Psoas muscle (tissue), 8 donors: Measurements from ENCODE around the gene DENND4C. TPM values are rescaled to one million over a fixed set of nuclear protein-coding genes. Genes with fewer than 3 reads are reported as not detected.
"Not testable (repeated sequence)": the region's sequence is repeated elsewhere in the genome, so short reads cannot be mapped to it uniquely, and the experiment has no call there.

ENCODE experiments used
- ATAC-seq, 4 donors: fragments of 200-7000 bp; cut with Tn5 transposase; one replicate each; pipeline ENCODE4 v1.9.1; 2020; ENCODE audit warnings: moderate library complexity in 3 of 4, mild to moderate bottlenecking in 2 of 4
- DNase-seq, 2 donors: peaks; one replicate each; pipeline ENCODE4 v3.0.0-alpha.2; 2020
- H3K27ac ChIP-seq: fragments of 200-600 bp; one replicate; pipeline ENCODE4 v1.8.0; 2022
- H3K27me3 ChIP-seq, 3 donors: fragments of 200-600 bp in 1 of 3; one replicate each; pipeline versions ENCODE4 v1.6.1 to v1.8.0; 2013 to 2022; ENCODE audit warnings: low read length in 2 of 3, mild to moderate bottlenecking in 2 of 3, moderate library complexity in 1 of 3; ENCODE audit not compliant: insufficient read depth in 3 of 3
- H3K36me3 ChIP-seq, 2 donors: fragments of 200-600 bp in 1 of 2; one replicate each; pipeline versions ENCODE4 v1.6.1 to v1.8.0; 2013 to 2022; ENCODE audit warnings: low read depth in 1 of 2, mild to moderate bottlenecking in 1 of 2, moderate library complexity in 1 of 2; ENCODE audit not compliant: insufficient read depth in 1 of 2
- H3K4me1 ChIP-seq: fragments of 200-600 bp; one replicate; pipeline ENCODE4 v1.8.0; 2022
- H3K4me3 ChIP-seq: fragments of 200-600 bp; one replicate; pipeline ENCODE4 v1.8.0; 2022; ENCODE audit warnings: mild to moderate bottlenecking
- H3K9me3 ChIP-seq: fragments of 200-600 bp; one replicate; pipeline ENCODE4 v1.8.0; 2022
- CTCF ChIP-seq: fragments of 200-600 bp; IDR thresholded peaks from one replicate; pipeline ENCODE4 v1.8.0; 2022; ENCODE audit warnings: antibody characterized with exemption
- WGBS, 3 donors: extraction: QIAGEN DNeasy Blood & Tissue Kit; methylation state at CpG; one replicate each; pipeline versions ENCODE4 v1.1.6 to v1.1.7; 2013; 5-methylcytosine and 5-hydroxymethylcytosine counted together
- intact Hi-C, 2 donors: fragments of 100-400 bp; cut with DNase I; formaldehyde crosslinking; loops; one replicate each; pipeline versions ENCODE4 v1.11.0 to v1.14.2; 2022
- polyA plus RNA-seq, 3 donors: library from polyadenylated mRNA; stranded (reverse); fragments of 200-250 nt; gene quantifications; one replicate each; pipeline ENCODE4 v1.2.3, GENCODE V29; 2013
- total RNA-seq, 4 donors: library from RNA; stranded (reverse); fragmentation: NEBNext Ultra II Directional in 2 of 4; extraction: Animal tissue kit (Norgen Biotek cat#: 25700) in 2 of 4; gene quantifications; one replicate each; pipeline versions ENCODE4 v1.2.1 to v1.2.4, GENCODE V29; 2021 to 2023
- donor health status: healthy with polysubstance abuse.
- donor health status: DM: no; HTN: no; CAD: no; lungs with moderate emphysema.
- donor health status: Bipolar disorder and iron deficiency.
- donor health status: healthy.
- donor health status: DM: yes; HTN: yes; CAD: no.
- donor health status: DM: no; HTN: no; CAD: no.
- donor health status: DM: no; HTN: no; CAD: no.
- donor health status: DM: yes; HTN: yes; CAD: no.

Gene DENND4C
- total and polyA plus RNA-seq, 7 donors, result 5.6 to 16.4 (median 12.2) TPM

GRCh38 chr9:19185191-19185590 is 45.3 kb upstream of the DENND4C start:
- no peak for TF ChIP-seq CTCF
- DNase-seq, result no peak
- no peak overlapping the region for H3K27ac ChIP-seq
- no peak overlapping the region for H3K4me3 ChIP-seq
- peaks cover 7% of the 10 kb centered on the region for H3K4me1 ChIP-seq
- no peak for ATAC-seq
- WGBS, 3 donors, result 83 to 90% (median 90%) methylated on average over 1 of the region's 1 CpG
- no peaks in the 10 kb centered on the region for H3K9me3 ChIP-seq
- H3K36me3 ChIP-seq, result no peaks in the 10 kb centered on the region
- intact Hi-C loops, result no loop called here
- H3K27me3 ChIP-seq, result no peaks in the 10 kb centered on the region

- no peaks in the 10 kb centered on the region for H3K36me3 ChIP-seq
- H3K27me3 ChIP-seq, result no peaks in the 10 kb centered on the region
- no peak overlapping the region for H3K27ac ChIP-seq
- intact Hi-C loops, result no loop called here
- no peaks in the 10 kb centered on the region for H3K9me3 ChIP-seq
- H3K4me1 ChIP-seq, result peaks cover 7% of the 10 kb centered on the region
- WGBS, 3 donors, result 89 to 93% (median 92%) methylated on average over 2 of the region's 2 CpGs
- no peak for TF ChIP-seq CTCF
- DNase-seq (no peak), ATAC-seq (no peak)
- no peak overlapping the region for H3K4me3 ChIP-seq
Observed at GRCh38 chr9:19186232-19186631, 44.3 kb upstream of the DENND4C start.

GRCh38 chr9:19188771-19189170 is 41.7 kb upstream of the DENND4C start:
- intact Hi-C loops, result no loop called here
- ATAC-seq, result no peak
- TF ChIP-seq CTCF, result no peak

GRCh38 chr9:19192202-19193028 is 38.1 kb upstream of the DENND4C start:
- intact Hi-C loops, result no loop called here
- no peak for TF ChIP-seq CTCF
- H3K4me1 ChIP-seq, result no peaks in the 10 kb centered on the region
- no peaks in the 10 kb centered on the region for H3K36me3 ChIP-seq
- no peak for DNase-seq
- H3K4me3 ChIP-seq, result no peak overlapping the region
- 68 to 85% (median 84%) methylated on average over 1 of the region's 1 CpG for WGBS, 3 donors
- no peaks in the 10 kb centered on the region for H3K9me3 ChIP-seq
- H3K27me3 ChIP-seq, result no peaks in the 10 kb centered on the region
- ATAC-seq, result no peak
- H3K27ac ChIP-seq, result no peak overlapping the region

More at GRCh38 chr9:19188771-19189170, 41.7 kb upstream of the DENND4C start:
- WGBS, 3 donors, result 86 to 91% (median 90%) methylated on average over 5 of the region's 5 CpGs
- no peaks in the 10 kb centered on the region for H3K36me3 ChIP-seq
- no peaks in the 10 kb centered on the region for H3K9me3 ChIP-seq
- no peak for DNase-seq
- no peaks in the 10 kb centered on the region for H3K27me3 ChIP-seq
- no peak overlapping the region for H3K27ac ChIP-seq
- no peak overlapping the region for H3K4me3 ChIP-seq
- peaks cover 4% of the 10 kb centered on the region for H3K4me1 ChIP-seq

GRCh38 chr9:19193029-19193324 is 37.5 kb upstream of the DENND4C start:
- no peak for ATAC-seq
- Histone ChIP-seq H3K36me3 (no peaks in the 10 kb centered on the region), H3K27ac (no peak overlapping the region), H3K27me3 (no peaks in the 10 kb centered on the region), H3K4me1 (no peaks in the 10 kb centered on the region), H3K4me3 (no peak overlapping the region), H3K9me3 (no peaks in the 10 kb centered on the region)
- no peak for TF ChIP-seq CTCF
- 83 to 87% (median 85%) methylated on average over 5 of the region's 5 CpGs for WGBS, 3 donors
- intact Hi-C loops, result no loop called here
- no peak for DNase-seq

- H3K4me3 ChIP-seq, intact Hi-C loops, H3K4me1 ChIP-seq, DNase-seq, H3K36me3 ChIP-seq, H3K9me3 ChIP-seq, H3K27me3 ChIP-seq, H3K27ac ChIP-seq, ATAC-seq: not testable (repeated sequence)
- WGBS, 3 donors, result 94 to 97% (median 96%) methylated on average over 2 of the region's 2 CpGs
Observed at GRCh38 chr9:19193358-19193973, 37.0 kb upstream of the DENND4C start.
